A549 (cell line): ENCODE data around the gene SLC25A25. TPM values are rescaled to one million over a fixed set of nuclear protein-coding genes. Genes with fewer than 3 reads are reported as not detected.

Source experiments
- ATAC-seq, 2 experiments: fragments of 200-7000 bp in 1 of 2; fragments of >200 bp in 1 of 2; cut with Nextera tagmentation in 1 of 2; cut with Tn5 transposase in 1 of 2; 3 replicates each; pipeline versions ENCODE4 v1.8.0 to v1.9.1; 2018 to 2020; ENCODE audit warnings: mild to moderate bottlenecking in 1 of 2, moderate library complexity in 1 of 2
- CTCF ChIA-PET: fragments of 300-600 bp; sonication (Branson Sonifier 250); formaldehyde crosslinking; extraction: SDS; loops from one replicate; lab custom pipeline; 2021; ENCODE audit warnings: antibody characterized with exemption, inconsistent platforms; lab: Yijun Ruan, JAX
- POLR2A ChIA-PET: fragments of 350-600 bp; formaldehyde crosslinking; extraction: SDS; loops from one replicate; lab custom pipeline; 2021; ENCODE audit warnings: antibody characterized with exemption, inconsistent platforms; lab: Yijun Ruan, JAX
- DNase-seq, 2 experiments: peaks; one replicate each; pipeline versions ENCODE4 v3.0.0 to v3.0.0-alpha.2; 2011 to 2016; ENCODE audit warnings: low read depth in 1 of 2, low spot score in 1 of 2
- FAIRE-seq: peaks from 2 replicates; lab custom pipeline; 2011; peaks lifted over from hg19 to GRCh38; lab: Jason Lieb, UNC
- H3K27ac ChIP-seq, 2 experiments: fragments of >200 bp; sonication (Bioruptor Twin); formaldehyde crosslinking; 3 replicates each; pipeline ENCODE4 v1.5.1; 2016 to 2017
- H3K4me1 ChIP-seq: fragments of >200 bp; sonication (Bioruptor Twin); formaldehyde crosslinking; 3 replicates; pipeline ENCODE4 v1.6.1; 2016
- H3K4me2 ChIP-seq: fragments of >200 bp; sonication (Bioruptor Twin); formaldehyde crosslinking; 3 replicates; pipeline ENCODE4 v1.6.1; 2016
- H3K4me3 ChIP-seq: fragments of >200 bp; sonication (Bioruptor Twin); formaldehyde crosslinking; 3 replicates; pipeline ENCODE4 v1.5.1; 2016
- H3K9me3 ChIP-seq: fragments of >200 bp; sonication (Bioruptor Twin); formaldehyde crosslinking; 3 replicates; pipeline ENCODE4 v1.6.1; 2016
- BCL3 ChIP-seq: fragments of >200 bp; sonication (Bioruptor Twin); formaldehyde crosslinking; IDR thresholded peaks from 3 replicates; pipeline ENCODE4 v1.6.1; 2016
- CHD2 ChIP-seq: fragments of 150-350 bp; IDR thresholded peaks from 2 replicates; pipeline ENCODE4 v1.6.1; 2014; ENCODE audit warnings: low read length; ENCODE audit not compliant: partially characterized antibody
- EHMT2 ChIP-seq: fragments of 200-600 bp; sonication (generic); IDR thresholded peaks from 2 replicates; pipeline ENCODE4 v1.6.1; 2016; ENCODE audit warnings: antibody characterized with exemption, low read depth, mild to moderate bottlenecking, moderate library complexity
- ESRRA ChIP-seq: fragments of 150-350 bp; IDR thresholded peaks from 2 replicates; pipeline ENCODE4 v1.6.1; 2014; ENCODE audit warnings: mild to moderate bottlenecking, low read length, borderline replicate concordance
- HEYL ChIP-seq: fragments of 250-450 bp; sonication (Bioruptor Pico); IDR thresholded peaks from 2 replicates; pipeline ENCODE4 v1.8.0; 2021; ENCODE audit warnings: mild to moderate bottlenecking, moderate library complexity
- HOXA7 ChIP-seq: fragments of 250-450 bp; sonication (Bioruptor Pico); IDR thresholded peaks from 2 replicates; pipeline ENCODE4 v1.5.0; 2020; ENCODE audit warnings: mild to moderate bottlenecking, moderate library complexity
- HOXB5 ChIP-seq: fragments of 250-450 bp; sonication (Bioruptor Pico); IDR thresholded peaks from 2 replicates; pipeline ENCODE4 v1.5.0; 2020; ENCODE audit warnings: mild to moderate bottlenecking, moderate library complexity
- JUN ChIP-seq, 2 experiments: fragments of >200 bp; sonication (Bioruptor Twin); formaldehyde crosslinking; IDR thresholded peaks; 2 replicates in 1 of 2; 3 replicates in 1 of 2; pipeline ENCODE4 v1.6.1; 2016 to 2017
- KDM1A ChIP-seq: fragments of 200-600 bp; sonication (generic); IDR thresholded peaks from 2 replicates; pipeline ENCODE4 v1.6.1; 2016; ENCODE audit warnings: low read depth, mild to moderate bottlenecking
- KDM5A ChIP-seq: fragments of 200-600 bp; sonication (generic); IDR thresholded peaks from 2 replicates; pipeline ENCODE4 v1.6.1; 2016; ENCODE audit warnings: antibody characterized with exemption, mild to moderate bottlenecking
- MAZ ChIP-seq: fragments of 150-350 bp; IDR thresholded peaks from 2 replicates; pipeline ENCODE4 v1.6.1; 2014; ENCODE audit warnings: antibody characterized with exemption, low read depth, low read length, borderline replicate concordance
- NFE2L2 ChIP-seq: fragments of 150-350 bp; conservative IDR thresholded peaks from 2 replicates; pipeline ENCODE4 v1.6.1; 2014; ENCODE audit warnings: low read length
- NPAS2 ChIP-seq: fragments of 250-450 bp; sonication (Bioruptor Pico); IDR thresholded peaks from 2 replicates; pipeline ENCODE4 v1.8.0; 2022; ENCODE audit warnings: mild to moderate bottlenecking, moderate library complexity, borderline replicate concordance
- PBX3 ChIP-seq: IDR thresholded peaks from 2 replicates; pipeline ENCODE4 v1.6.1; 2012
- RAD21 ChIP-seq, 2 experiments: fragments of >200 bp in 1 of 2; sonication (Bioruptor Twin) in 1 of 2; formaldehyde crosslinking in 1 of 2; IDR thresholded peaks in 1 of 2; conservative IDR thresholded peaks in 1 of 2; 2 replicates in 1 of 2; 3 replicates in 1 of 2; pipeline ENCODE4 v1.6.1; 2012 to 2018; ENCODE audit warnings: inconsistent platforms in 1 of 2
- RCOR1 ChIP-seq: fragments of 150-350 bp; IDR thresholded peaks from 2 replicates; pipeline ENCODE4 v1.6.1; 2014; ENCODE audit warnings: antibody characterized with exemption, low read length, low read depth
- RNF2 ChIP-seq: fragments of 200-600 bp; sonication (generic); IDR thresholded peaks from 2 replicates; pipeline ENCODE4 v1.6.1; 2016; ENCODE audit warnings: low read depth, mild to moderate bottlenecking, antibody characterized with exemption, moderate library complexity, borderline replicate concordance
- SREBF2 ChIP-seq: fragments of 450-650 bp; IDR thresholded peaks from 2 replicates; pipeline ENCODE4 v1.6.1; 2014; ENCODE audit warnings: mild to moderate bottlenecking, moderate library complexity
- TFCP2L1 ChIP-seq: fragments of 250-450 bp; sonication (Bioruptor Pico); IDR thresholded peaks from 2 replicates; pipeline ENCODE4 v1.5.0; 2021; ENCODE audit warnings: mild to moderate bottlenecking
- WGBS: methylation state at CpG from one replicate; pipeline ENCODE4 v1.1.6; 2017; ENCODE audit errors: missing lambda C conversion rate; 5-methylcytosine and 5-hydroxymethylcytosine counted together
- polyA plus RNA-seq, 4 experiments: library from polyadenylated mRNA; depleted of rRNA in 3 of 4; stranded (reverse); fragments of >200 nt; fragmentation: RNase III in 1 of 4; extraction: RNeasy Plus Mini Kit Qiagen cat#74134 plus additional on column Dnase treatment in 1 of 4; gene quantifications; 2 replicates in 3 of 4; 3 replicates in 1 of 4; pipeline ENCODE4 v1.2.3, GENCODE V29; 2011 to 2017

Gene SLC25A25
- polyA plus RNA-seq, 2 of the 4 experiments (the other 2 are of a cell fraction) = 7.0 TPM

GRCh38 chr9:128099231-128099931, 31.3 kb downstream of the SLC25A25 start:
- Histone ChIP-seq H3K4me3 (peak overlapping the region; percentile 59), H3K9me3 (no peaks in the 10 kb centered on the region), H3K4me2 (peak overlapping the region; percentile 95), H3K27ac (peak overlapping the region; percentile 81 to 90), H3K4me1 (peaks cover 37% of the 10 kb centered on the region)
- no peak for DNase-seq
- TF ChIP-seq JUN (IDR thresholded peaks at IDR 0.05) (no peak), MAZ (no peak)
- 89% methylated on average over 16 of the region's 16 CpGs for WGBS
- POLR2A ChIA-PET = interaction anchor here (1.0 kb wide), 1 partner anchor 10 kb away, joined by 4 read pairs; no protein-coding TSS in a partner anchor
- ATAC-seq = no peak
- CTCF ChIA-PET = interaction anchor here (1.1 to 19.6 kb wide), 8 partner anchors 8 to 155 kb away, joined by 3 to 290 read pairs (median 4); partner anchors contain the start of gene EEIG1
- no peak for FAIRE-seq

- DNase-seq (no peak), ATAC-seq (no peak), FAIRE-seq (no peak)
- TF ChIP-seq HEYL = no peak
- H3K4me2 ChIP-seq = peak overlapping the region; percentile 95; the same call in 2 of the 3 replicates
- POLR2A ChIA-PET = no interaction called here
- H3K9me3 ChIP-seq = no peaks in the 10 kb centered on the region
- 88% methylated on average over 14 of the region's 16 CpGs for WGBS
- H3K27ac ChIP-seq = no peak overlapping the region
- peaks cover 30% of the 10 kb centered on the region for H3K4me1 ChIP-seq
- CTCF ChIA-PET = interaction anchor here (0.7 to 19.6 kb wide), 9 partner anchors 9 to 156 kb away, joined by 3 to 290 read pairs (median 3); partner anchors contain the start of genes EEIG1 and SLC25A25
- H3K4me3 ChIP-seq = no peak overlapping the region
Observed at GRCh38 chr9:128099932-128100491, 32.0 kb downstream of the SLC25A25 start.

- POLR2A ChIA-PET = interaction anchor here (0.6 kb wide), 1 partner anchor 13 kb away, joined by 4 read pairs; no protein-coding TSS in a partner anchor
- Histone ChIP-seq H3K9me3 (no peaks in the 10 kb centered on the region), H3K4me3 (no peak overlapping the region), H3K27ac (no peak overlapping the region), H3K4me1 (peaks cover 29% of the 10 kb centered on the region), H3K4me2 (no peak overlapping the region)
- FAIRE-seq (no peak), DNase-seq (no peak), ATAC-seq (no peak)
- TF ChIP-seq NFE2L2 (no peak), KDM5A (no peak), RAD21 (conservative IDR thresholded peaks at IDR 0.05 in 1 of 2, IDR thresholded peaks at IDR 0.05 in 1 of 2) (no peak), HEYL (no peak), TFCP2L1 (no peak), EHMT2 (no peak), RNF2 (no peak), HOXA7 (CRISPR knock-in tag) (no peak), KDM1A (no peak), NPAS2 (no peak), CHD2 (no peak), PBX3 (no peak), MAZ (no peak), BCL3 (no peak), SREBF2 (no peak), HOXB5 (CRISPR knock-in tag) (no peak), RCOR1 (no peak), ESRRA (no peak)
- CTCF ChIA-PET = interaction anchor here (0.7 to 19.6 kb wide), 6 partner anchors 15 to 156 kb away, joined by 3 to 290 read pairs (median 4); partner anchors contain the start of genes EEIG1 and SLC25A25
- WGBS = 98% methylated on average over 6 of the region's 10 CpGs
Observed at GRCh38 chr9:128100581-128100980, 32.5 kb downstream of the SLC25A25 start.
